Activated naive CD8-positive, alpha-beta T cell (primary cell): ENCODE measurements around the gene AGO1.

ENCODE experiments used
- H3K27ac Mint-ChIP-seq: one replicate; pipeline ENCODE4 v1.8.0; 2021; ENCODE audit warnings: mixed read lengths
- H3K27me3 Mint-ChIP-seq: one replicate; pipeline ENCODE4 v1.8.0; 2021; ENCODE audit warnings: mixed read lengths
- H3K36me3 Mint-ChIP-seq: one replicate; pipeline ENCODE4 v1.8.0; 2021; ENCODE audit warnings: mixed read lengths
- H3K4me1 Mint-ChIP-seq: one replicate; pipeline ENCODE4 v1.8.0; 2021; ENCODE audit warnings: low read depth, mixed read lengths
- H3K4me3 Mint-ChIP-seq: one replicate; pipeline ENCODE4 v1.8.0; 2021; ENCODE audit warnings: mild to moderate bottlenecking, mixed read lengths
- H3K9me3 Mint-ChIP-seq: one replicate; pipeline ENCODE4 v1.8.0; 2021; ENCODE audit warnings: low read depth, mixed read lengths

AGO1 gene

DNA sequence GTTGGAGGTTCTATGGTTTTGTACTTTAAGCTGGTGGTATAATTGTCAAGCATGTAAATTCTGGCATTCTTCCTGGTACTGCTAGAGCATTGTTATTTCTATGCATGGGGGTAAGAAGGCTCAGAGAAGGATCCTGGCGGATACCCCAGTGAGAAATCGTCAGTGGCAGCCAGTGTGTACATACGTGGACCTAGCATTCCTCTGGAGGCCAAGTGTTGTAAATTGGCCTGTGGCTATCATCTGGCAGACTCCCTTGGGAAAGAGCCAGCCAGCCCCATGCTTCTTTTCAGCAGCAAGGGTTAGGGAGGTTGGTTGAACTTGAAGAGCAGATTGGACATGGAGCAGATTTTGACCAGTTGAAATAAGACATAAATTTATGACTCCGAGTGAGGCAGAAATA, 42.7 kb downstream of the AGO1 start:
- Mint-ChIP-seq H3K27ac (no peak overlapping the region), H3K4me3 (no peak overlapping the region), H3K4me1 (peaks cover 6% of the 10 kb centered on the region), H3K27me3 (no peaks in the 10 kb centered on the region), H3K36me3 (no peaks in the 10 kb centered on the region), H3K9me3 (no peaks in the 10 kb centered on the region)

DNA sequence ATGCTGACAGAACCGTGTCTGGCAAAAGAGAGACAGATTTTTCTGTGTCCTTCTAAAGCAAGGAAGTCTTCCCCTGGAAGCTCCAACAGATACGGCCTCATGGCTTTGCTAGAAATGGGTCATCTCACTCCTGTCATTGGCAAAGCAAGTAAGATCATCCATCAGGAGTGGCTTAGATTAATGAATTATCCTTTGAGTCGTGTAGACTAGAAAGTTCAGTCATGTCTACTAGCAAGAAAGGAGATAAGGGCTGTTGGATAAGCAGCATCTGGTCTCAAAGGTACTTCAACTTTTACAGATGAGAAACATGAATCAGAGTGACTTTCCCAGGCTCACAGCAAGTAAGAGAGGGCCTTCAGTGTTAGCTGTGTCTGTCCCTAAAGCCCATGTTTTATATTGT, 44.5 kb downstream of the AGO1 start:
- H3K4me1 Mint-ChIP-seq: peaks cover 15% of the 10 kb centered on the region
- no peak overlapping the region for H3K4me3 Mint-ChIP-seq
- no peaks in the 10 kb centered on the region for H3K27me3 Mint-ChIP-seq
- no peaks in the 10 kb centered on the region for H3K36me3 Mint-ChIP-seq
- H3K27ac Mint-ChIP-seq: no peak overlapping the region
- no peaks in the 10 kb centered on the region for H3K9me3 Mint-ChIP-seq

DNA sequence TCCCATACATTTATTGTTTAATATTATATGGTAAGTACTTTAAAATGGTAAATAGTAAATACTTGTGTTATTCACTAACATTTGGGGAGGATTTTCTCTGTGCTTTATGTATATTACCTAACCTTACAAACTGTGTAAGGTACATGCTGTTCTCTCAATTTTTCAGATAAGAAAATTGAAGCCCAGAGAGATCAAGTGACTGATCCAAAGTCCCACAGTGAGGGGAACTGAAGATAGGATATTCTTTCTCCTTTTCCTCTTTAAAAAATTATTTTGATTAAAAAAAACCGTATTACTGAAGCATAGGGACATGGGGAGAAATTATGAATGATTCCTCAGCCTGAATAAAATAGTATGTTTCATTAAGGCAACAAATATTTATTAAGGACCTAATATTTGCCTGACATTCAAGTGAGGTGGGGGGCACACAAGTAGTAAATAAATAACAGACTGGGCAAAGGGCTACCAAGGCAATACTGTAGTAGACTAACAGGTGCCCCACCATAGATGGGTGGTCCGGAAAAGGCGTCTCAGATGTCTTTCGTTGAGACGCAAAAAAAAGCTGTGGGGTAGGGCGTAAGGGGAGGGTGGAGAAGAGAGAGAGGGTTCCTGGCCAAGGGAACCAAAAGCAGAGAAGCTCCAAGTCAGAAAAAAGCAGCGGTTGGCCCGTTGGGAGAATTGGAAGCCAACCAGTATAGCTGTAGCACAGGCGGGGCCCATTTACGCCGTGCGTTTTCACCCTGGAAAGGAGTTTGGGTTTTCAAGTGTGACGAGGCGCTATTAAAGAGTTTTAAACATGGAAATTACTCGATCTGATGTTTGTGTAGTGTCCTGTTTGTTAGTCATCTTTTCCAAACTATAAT, 47.0 kb downstream of the AGO1 start:
- peak overlapping the region; percentile 92 for H3K4me3 Mint-ChIP-seq
- H3K4me1 Mint-ChIP-seq: peaks cover 31% of the 10 kb centered on the region
- no peaks in the 10 kb centered on the region for H3K27me3 Mint-ChIP-seq
- H3K27ac Mint-ChIP-seq: peak overlapping the region; percentile 97
- no peaks in the 10 kb centered on the region for H3K36me3 Mint-ChIP-seq
- H3K9me3 Mint-ChIP-seq: no peaks in the 10 kb centered on the region

DNA sequence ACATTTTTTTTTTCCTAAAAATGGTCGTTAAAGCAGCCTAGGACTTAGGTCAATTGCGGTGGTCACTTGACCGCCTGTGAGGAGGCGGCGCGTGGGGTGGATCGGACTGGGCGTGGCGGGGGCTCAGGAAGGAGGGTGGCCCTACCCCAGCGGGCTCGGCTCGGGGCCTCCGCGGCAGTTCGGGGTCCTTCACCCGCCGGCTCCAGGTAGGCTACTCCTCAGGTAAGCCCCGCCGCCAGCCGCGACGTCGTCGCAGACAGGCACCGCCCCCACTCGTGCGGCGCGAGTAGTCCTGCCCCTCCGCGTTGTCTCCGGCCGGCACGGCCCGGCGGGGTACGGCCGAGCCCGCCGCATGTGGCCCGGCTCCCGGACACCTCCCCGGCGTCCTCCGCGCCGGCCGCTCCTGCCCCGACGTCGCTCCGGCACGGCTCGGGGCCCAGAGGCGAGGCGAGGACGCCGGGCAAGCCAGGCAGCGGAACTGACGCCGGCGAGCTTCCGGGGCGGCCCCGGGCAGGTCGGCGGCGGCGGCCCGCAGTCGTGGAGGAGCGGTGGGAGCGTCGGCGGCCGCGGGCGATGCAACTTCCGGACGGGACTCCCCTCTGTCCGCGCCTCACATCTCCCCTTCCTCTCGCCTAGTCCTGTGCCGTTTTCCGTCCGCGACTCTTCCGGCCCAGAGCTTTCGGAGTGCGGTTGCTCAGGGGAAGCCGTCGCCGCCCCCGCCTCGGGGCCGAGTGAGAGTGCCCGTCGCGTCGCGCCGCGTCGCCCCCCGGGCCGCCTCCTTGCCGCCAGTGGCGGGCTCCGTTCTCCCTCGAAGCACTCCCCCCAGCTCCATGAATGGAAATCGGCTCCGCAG, 47.8 kb downstream of the AGO1 start, which contains the start of gene AGO3:
TSS of gene AGO3 (plus strand) at position 513 of the 853 bp plus-strand sequence. CDS start at position 835, 322 bp downstream.
- H3K9me3 Mint-ChIP-seq: no peaks in the 10 kb centered on the region
- H3K4me3 Mint-ChIP-seq: peak within 1 kb of the TSS; percentile 96
- H3K27me3 Mint-ChIP-seq: no peaks in the 10 kb centered on the region
- H3K4me1 Mint-ChIP-seq: peaks cover 33% of the 10 kb centered on the region
- no peaks in the 10 kb centered on the region for H3K36me3 Mint-ChIP-seq
- H3K27ac Mint-ChIP-seq: peak within 1 kb of the TSS; percentile 97

DNA sequence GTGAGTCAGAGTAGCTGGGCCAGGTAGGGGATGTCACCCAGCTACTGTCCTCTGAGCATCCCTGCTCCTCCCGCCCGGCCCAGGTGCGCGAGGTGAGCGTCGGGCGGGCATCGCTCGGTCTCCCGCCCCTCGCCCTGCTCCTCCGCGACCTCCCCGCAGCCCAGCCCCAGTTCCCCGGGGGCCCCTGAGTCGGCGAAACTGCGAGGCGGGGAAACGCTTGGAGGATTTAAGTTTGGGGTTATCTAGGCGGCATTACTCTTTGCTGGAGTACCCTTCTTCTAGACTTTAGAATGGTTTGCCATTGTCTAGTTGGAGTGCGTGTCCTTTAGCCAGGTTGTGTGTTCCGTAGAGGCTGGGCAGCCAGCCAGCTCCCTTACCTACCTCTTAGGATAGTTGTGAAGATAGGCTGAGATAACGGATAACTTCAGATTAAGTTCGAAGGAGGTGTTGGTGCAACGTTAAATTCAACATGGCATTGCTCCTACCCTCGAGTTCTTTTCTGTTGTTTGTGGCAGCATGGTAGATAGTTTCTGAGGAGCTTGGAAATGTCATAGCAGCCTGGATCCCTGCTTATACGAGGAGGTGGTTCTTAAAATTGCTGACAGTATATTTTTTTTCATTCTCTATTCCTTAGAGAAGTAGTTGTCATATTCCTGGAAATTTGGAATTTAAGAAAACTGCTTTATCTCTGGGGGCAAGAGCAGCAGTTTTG, 48.6 kb downstream of the AGO1 start:
- Mint-ChIP-seq H3K4me3 (peak overlapping the region; percentile 96), H3K27me3 (no peaks in the 10 kb centered on the region), H3K4me1 (peaks cover 40% of the 10 kb centered on the region), H3K9me3 (no peaks in the 10 kb centered on the region), H3K36me3 (no peaks in the 10 kb centered on the region), H3K27ac (peak overlapping the region; percentile 90)

DNA sequence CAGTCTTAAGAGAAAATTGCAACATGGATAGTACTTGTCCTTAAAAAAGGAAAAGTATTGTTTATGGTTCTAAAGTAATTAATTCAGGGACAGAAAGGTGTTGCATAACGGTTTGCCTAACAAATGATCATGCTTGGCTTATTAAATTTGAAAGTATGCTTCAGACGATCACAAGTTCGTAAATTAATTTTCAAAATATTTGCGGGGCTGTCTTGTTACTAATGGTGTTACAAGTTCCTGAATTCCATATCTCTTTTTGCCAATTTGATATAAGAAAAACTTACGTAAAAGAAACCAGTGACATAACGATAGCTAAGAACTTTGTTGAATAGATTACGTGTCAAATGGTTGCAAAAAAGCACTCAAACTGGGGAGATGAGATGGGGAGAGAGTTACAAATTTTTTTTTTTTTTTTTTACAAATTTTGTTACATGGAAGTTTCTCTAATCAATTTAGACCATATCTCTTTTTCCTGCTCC, 49.2 kb downstream of the AGO1 start:
- H3K4me1 Mint-ChIP-seq: peaks cover 43% of the 10 kb centered on the region
- H3K4me3 Mint-ChIP-seq: peak overlapping the region; percentile 96
- no peaks in the 10 kb centered on the region for H3K9me3 Mint-ChIP-seq
- H3K36me3 Mint-ChIP-seq: no peaks in the 10 kb centered on the region
- no peaks in the 10 kb centered on the region for H3K27me3 Mint-ChIP-seq
- H3K27ac Mint-ChIP-seq: peak overlapping the region; percentile 90

DNA sequence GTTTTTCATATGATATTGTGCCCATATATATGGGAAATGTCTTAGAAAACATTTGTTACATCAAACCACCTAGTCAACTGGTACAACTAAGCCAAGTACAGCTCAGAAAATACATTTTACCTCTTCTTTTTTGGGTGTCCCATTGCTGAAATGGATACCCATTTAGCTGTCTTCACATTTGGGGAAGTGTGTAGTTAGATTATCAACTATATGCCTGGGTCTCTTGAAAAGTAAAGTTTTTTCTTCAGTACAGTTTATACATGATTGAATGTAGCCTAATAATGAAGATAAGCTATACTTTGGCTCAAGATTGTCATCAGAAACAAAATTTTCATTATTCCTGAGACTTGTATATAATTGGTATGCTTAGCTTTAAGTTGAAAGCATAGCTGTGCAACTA, 49.9 kb downstream of the AGO1 start:
- no peaks in the 10 kb centered on the region for H3K27me3 Mint-ChIP-seq
- peak overlapping the region; percentile 96 for H3K4me3 Mint-ChIP-seq
- no peak overlapping the region for H3K27ac Mint-ChIP-seq
- no peaks in the 10 kb centered on the region for H3K36me3 Mint-ChIP-seq
- peaks cover 44% of the 10 kb centered on the region for H3K4me1 Mint-ChIP-seq
- no peaks in the 10 kb centered on the region for H3K9me3 Mint-ChIP-seq

DNA sequence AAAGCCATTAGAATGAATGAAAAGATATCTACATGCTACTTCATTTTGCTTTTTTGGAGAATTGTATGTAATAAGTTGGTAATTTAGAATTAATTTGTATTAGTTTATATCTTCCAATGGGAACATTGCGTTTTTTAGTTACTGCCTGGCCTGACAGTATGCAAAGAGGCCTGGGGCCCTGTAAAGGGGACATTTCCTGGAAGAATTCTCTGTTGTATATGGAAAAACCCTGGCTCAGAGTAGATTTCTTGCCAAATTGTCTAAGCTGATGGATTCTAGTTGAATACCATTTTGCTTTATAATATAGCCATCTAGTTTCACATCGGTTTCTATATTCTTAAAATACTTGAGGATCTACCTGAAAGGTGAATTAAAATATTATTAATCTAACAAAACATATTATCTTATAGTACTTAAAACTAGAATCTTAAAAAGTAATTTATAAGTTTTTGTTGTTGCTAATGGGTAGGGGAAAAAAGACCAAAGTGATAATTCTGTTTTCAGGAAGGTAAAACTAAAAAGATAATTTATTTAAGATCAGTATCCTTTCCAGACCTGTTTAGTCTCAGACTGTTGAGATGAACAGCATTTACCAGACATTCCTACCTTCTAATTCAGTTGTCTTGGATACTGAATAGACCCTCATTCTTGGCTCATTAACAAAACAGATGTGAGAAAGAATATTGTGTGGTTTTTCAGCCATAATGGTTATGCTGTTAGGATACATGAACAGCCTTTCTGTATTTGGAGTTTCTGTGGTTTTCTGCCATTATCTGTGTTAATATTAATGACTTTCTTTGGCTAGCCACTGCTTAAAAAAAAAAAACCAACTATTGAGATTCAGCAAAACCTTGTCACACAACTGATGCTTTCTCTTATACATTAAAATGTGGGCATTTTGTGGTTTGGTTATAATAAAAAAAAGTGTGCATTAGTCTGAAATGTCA, 52.7 kb downstream of the AGO1 start:
- Mint-ChIP-seq H3K27ac (no peak overlapping the region), H3K9me3 (no peaks in the 10 kb centered on the region), H3K4me3 (no peak overlapping the region), H3K36me3 (peaks cover 1% of the 10 kb centered on the region), H3K4me1 (peaks cover 40% of the 10 kb centered on the region), H3K27me3 (no peaks in the 10 kb centered on the region)

DNA sequence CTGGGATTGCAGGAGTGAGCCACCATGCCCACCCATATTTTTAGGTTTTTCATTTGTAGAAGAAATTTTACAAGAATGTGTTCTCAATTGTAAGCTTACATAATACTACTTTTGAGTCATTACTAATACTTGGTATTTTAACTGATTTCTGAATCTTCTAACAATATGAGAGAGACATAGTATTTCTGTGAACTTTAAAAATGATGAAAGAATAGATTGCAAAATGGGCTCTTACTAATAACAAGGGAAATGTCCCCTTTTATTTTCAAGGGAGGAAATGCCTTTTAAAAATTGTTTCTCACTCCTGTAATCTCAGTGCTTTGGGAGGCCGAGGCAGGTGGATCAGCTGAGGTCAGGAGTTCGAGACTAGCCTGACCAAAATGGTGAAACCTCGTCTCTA, 53.8 kb downstream of the AGO1 start:
- Mint-ChIP-seq H3K36me3 (peaks cover 5% of the 10 kb centered on the region), H3K27me3 (no peaks in the 10 kb centered on the region), H3K4me3 (no peak overlapping the region), H3K27ac (no peak overlapping the region), H3K4me1 (peaks cover 48% of the 10 kb centered on the region), H3K9me3 (no peaks in the 10 kb centered on the region)

DNA sequence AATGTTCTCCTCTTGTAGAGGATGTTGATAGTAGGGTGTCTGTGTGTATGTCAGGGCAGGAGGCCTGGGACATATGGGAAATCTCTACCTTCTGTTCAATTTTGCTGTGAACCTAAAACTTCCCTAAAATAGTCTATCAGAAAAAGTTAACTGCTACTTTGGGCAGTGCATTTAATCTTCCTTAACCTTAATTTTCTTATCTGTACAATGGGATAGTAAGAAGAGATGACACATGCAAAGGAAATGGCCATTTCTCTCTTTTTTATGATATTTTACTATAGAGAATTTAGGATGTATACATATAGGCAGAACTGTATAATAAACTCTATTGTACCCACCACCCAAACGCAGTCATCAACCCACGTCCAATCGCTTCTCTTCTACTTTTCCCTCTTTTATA, 56.5 kb downstream of the AGO1 start:
- H3K4me3 Mint-ChIP-seq: no peak overlapping the region
- H3K36me3 Mint-ChIP-seq: peaks cover 5% of the 10 kb centered on the region
- H3K9me3 Mint-ChIP-seq: no peaks in the 10 kb centered on the region
- H3K4me1 Mint-ChIP-seq: peaks cover 44% of the 10 kb centered on the region
- no peaks in the 10 kb centered on the region for H3K27me3 Mint-ChIP-seq
- H3K27ac Mint-ChIP-seq: no peak overlapping the region

DNA sequence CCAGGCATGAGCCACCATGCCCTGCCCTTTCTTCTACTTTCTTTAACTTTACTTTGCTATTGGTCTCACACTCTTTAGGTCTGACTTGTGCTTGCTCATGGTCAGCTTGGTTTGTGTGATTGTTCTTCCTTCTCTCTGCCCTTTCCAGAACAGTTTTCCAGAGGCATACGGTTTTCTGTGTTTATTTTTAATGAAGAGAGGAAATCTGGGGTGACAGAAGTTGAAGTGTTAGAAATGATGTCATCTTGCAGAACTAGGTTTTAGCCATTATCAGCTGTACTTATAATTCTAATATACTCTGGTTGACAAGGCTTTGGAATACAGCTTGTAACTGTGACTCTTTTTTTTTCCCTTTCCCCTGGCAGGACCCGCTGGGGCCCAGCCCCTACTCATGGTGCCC, 62.3 kb downstream of the AGO1 start:
- H3K9me3 Mint-ChIP-seq: no peaks in the 10 kb centered on the region
- no peaks in the 10 kb centered on the region for H3K27me3 Mint-ChIP-seq
- H3K4me1 Mint-ChIP-seq: peaks cover 53% of the 10 kb centered on the region
- no peak overlapping the region for H3K4me3 Mint-ChIP-seq
- no peak overlapping the region for H3K27ac Mint-ChIP-seq
- peaks cover 19% of the 10 kb centered on the region for H3K36me3 Mint-ChIP-seq

DNA sequence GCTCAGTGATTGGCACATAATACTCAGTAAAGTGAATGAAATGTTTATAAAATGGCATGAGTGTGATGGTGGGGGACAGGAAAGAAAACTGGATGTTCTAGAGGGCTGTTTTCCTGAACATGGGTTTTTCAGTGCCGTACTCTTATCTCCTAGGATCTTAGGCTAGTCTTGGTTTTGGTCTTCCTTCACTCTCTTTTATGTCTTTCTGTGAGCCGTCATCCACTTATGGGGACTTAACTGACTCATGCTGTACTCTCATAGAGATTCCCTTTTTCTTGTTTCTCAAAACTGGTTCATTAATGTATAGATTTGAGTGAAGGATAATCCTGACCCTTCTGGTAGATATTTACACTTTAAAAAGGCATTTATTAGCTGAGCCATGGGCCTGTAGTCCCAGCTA, 64.5 kb downstream of the AGO1 start:
- Mint-ChIP-seq H3K27ac (peak overlapping the region; percentile 46), H3K27me3 (no peaks in the 10 kb centered on the region), H3K9me3 (no peaks in the 10 kb centered on the region), H3K36me3 (peaks cover 14% of the 10 kb centered on the region), H3K4me1 (peaks cover 38% of the 10 kb centered on the region), H3K4me3 (no peak overlapping the region)

DNA sequence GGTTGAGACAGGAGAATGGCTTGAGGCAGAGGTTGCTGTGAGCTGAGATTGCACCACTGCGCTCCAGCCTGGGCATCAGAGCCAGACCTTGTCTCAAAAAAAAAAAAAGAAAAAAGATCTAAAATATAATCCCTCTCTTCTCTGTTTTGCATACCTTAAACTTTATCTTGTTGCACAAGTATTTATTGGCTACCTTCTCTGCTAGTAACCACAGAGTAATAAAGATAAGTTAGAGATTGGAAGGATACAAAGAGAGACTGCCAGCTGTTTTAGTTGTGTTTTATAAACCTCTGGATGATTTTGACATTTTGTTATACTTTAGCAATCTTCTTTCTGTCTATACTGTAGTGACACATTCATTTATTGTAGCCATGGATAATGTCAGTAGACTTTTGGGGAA, 75.5 kb downstream of the AGO1 start:
- Mint-ChIP-seq H3K4me1 (peaks cover 15% of the 10 kb centered on the region), H3K27ac (no peak overlapping the region), H3K36me3 (peaks cover 11% of the 10 kb centered on the region), H3K9me3 (no peaks in the 10 kb centered on the region), H3K27me3 (no peaks in the 10 kb centered on the region), H3K4me3 (no peak overlapping the region)

DNA sequence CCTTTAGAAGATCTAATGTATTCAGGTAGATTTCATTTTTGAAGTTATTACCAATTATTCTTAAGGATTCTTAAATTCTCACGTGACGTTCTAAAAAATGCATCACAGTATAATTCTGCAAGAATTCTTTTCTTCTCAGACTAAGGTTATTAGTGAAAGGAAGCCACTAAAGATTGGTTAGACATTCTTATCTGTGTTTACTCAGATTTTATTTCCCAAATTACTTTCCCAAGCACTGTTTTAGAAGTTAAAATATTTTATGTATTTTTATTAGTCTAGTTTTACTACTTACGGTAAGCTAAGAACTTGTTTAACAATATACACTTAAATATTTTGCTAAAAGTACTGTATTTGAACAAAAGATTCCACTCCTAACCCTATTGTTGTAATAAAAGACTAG, 76.3 kb downstream of the AGO1 start:
- H3K36me3 Mint-ChIP-seq: peaks cover 15% of the 10 kb centered on the region
- no peak overlapping the region for H3K4me3 Mint-ChIP-seq
- H3K4me1 Mint-ChIP-seq: peaks cover 12% of the 10 kb centered on the region
- no peaks in the 10 kb centered on the region for H3K9me3 Mint-ChIP-seq
- H3K27ac Mint-ChIP-seq: no peak overlapping the region
- no peaks in the 10 kb centered on the region for H3K27me3 Mint-ChIP-seq
